HG03442 (cell line): ENCODE results near the gene GAS7.

ENCODE experiments used
- ATAC-seq: cut with Tn5 transposase; IDR thresholded peaks from one replicate; pipeline ENCODE4 v1.9.1; 2021; ENCODE audit warnings: mild to moderate bottlenecking, moderate library complexity; ENCODE audit not compliant: unreplicated experiment

GAS7 gene

GRCh38 chr17:10053782-10054540, 144.4 kb downstream of the GAS7 start:
- ATAC-seq, result no peak

GRCh38 chr17:10052106-10052813, 146.1 kb downstream of the GAS7 start:
- peak; percentile 62 for ATAC-seq

- ATAC-seq, result no peak
These were observed 147.3 kb downstream of the GAS7 start for GRCh38 chr17:10051112-10051511.

GRCh38 chr17:10050597-10051101, 147.8 kb downstream of the GAS7 start:
- ATAC-seq, result peak; percentile 32

- ATAC-seq, result no peak
These were observed 149.6 kb downstream of the GAS7 start for GRCh38 chr17:10048629-10049350.

- ATAC-seq, result peak; percentile 47
These were observed 151.3 kb downstream of the GAS7 start for GRCh38 chr17:10046786-10047785.

GRCh38 chr17:10045871-10046658, 152.3 kb downstream of the GAS7 start:
- no peak for ATAC-seq

GRCh38 chr17:10042589-10043244, 155.7 kb downstream of the GAS7 start:
- no peak for ATAC-seq

- ATAC-seq, result peak; percentile 36
These were observed 156.4 kb downstream of the GAS7 start for GRCh38 chr17:10041916-10042588.

- ATAC-seq, result no peak
These were observed 157.2 kb downstream of the GAS7 start for GRCh38 chr17:10041287-10041612.

GRCh38 chr17:10036511-10037061, 161.8 kb downstream of the GAS7 start:
- ATAC-seq, result no peak

GRCh38 chr17:10035885-10036284, 162.5 kb downstream of the GAS7 start:
- no peak for ATAC-seq

- no peak for ATAC-seq
These were observed 163.5 kb downstream of the GAS7 start for GRCh38 chr17:10034719-10035475.

GRCh38 chr17:10033959-10034358, 164.4 kb downstream of the GAS7 start:
- ATAC-seq, result no peak

GRCh38 chr17:10033449-10033848, 165.0 kb downstream of the GAS7 start:
- no peak for ATAC-seq

GRCh38 chr17:10032118-10032852, 166.1 kb downstream of the GAS7 start:
- no peak for ATAC-seq

GRCh38 chr17:10031606-10032005, 166.8 kb downstream of the GAS7 start:
- ATAC-seq, result no peak
